IPS DF 19.7 (cell line): ENCODE measurements around the gene TAB3.

Experiments
- DNase-seq: peaks from one replicate; pipeline ENCODE4 v3.0.0-alpha.2; 2013; ENCODE audit warnings: low read depth, low spot score

The TAB3 gene

DNA sequence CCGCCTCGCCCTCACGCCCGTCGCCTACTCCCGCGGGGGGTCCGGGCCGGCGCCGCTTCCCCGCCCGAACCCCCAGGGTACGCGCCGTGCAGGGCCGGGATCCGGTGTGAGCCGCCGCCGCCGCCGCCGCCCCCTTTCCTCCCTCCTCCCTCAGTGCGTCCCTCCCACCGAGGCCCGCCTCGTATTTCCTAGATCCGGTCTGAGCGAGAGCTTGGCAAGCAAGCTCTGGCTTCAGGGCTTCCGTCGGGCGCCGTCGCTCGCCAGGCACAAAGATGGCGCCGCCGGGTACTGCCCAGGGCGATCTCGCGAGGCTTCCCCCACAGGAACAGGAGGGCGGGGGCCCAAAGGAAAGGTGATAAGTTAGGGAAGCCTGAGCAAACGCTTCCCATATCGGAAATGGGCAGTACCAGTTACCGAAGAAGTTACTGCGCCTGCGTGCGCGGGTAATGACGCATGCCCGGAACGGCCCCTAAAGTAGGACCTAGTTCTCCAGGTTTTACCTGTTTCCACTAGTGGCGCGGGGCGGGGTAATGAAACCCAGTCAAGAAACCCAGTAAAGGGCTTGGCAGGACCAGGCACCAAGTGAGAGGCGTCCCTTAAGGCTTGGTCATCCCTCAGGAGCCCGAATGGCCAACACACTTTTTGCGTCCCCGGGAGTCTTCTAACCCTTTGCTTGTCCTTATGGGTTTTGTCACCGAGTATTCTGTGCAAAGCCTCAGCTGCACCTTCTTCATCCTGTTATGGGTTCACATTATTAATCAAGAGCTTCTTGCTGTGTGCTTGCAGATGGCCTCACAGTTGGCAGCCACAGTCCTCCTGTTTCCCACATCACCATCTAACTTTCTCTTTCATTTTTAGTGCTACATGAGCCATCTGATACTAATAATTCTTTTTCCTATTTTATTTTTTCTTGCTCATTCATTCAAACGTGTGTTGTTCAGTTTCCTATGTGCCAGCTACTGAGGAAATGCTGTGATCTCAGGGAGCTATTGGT is at the start of gene TAB3:
TAB3 (minus strand) TSS at position 108 of the 994 bp plus-strand sequence. CDS start 29,666 bp downstream, outside the sequence.
- DNase-seq, result peak; percentile 89

GRCh38 chrX:30938295-30938694 is 49.2 kb upstream of the TAB3 start:
- no peak for DNase-seq

DNA sequence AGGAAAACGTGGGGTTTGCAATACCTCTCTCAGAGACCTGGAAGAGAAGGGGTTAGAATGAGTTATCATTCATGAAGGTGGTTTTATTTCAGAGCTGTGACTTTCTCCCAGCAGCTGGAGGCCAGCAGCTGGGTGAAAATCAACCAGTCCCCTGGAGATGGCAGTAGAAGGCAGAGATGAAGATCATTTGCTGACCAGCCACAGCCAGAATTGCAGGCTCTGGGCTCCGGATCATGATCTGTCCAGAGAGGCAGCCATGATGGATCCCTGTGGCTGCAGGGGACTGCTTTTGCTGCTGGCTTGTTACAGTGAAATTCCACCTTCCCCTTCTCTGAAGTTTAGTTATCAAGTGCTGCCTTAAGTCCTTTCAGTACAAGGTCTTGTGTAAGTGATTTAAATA is 46.9 kb upstream of the TAB3 start:
- no peak for DNase-seq

GRCh38 chrX:30931920-30932319 is 42.9 kb upstream of the TAB3 start:
- DNase-seq, result no peak

DNA sequence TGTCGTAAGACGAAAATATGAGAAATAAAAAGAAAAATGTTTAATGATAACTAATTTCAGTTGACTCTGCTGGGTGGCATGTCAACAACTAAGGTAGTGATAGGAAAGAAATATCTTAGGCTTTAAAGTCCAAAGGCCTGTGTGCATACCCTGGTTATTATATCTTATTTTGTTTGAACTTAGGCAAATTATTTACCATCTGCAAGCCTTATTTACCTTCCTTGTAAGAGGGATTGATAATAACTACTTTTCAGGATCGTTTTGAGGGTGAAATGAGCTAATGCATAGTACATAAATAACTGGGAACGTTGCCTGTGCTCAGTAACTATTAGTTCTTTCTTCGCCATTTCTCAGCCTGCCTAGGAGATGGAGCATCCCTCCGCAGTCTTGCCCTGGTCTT is 41.6 kb upstream of the TAB3 start:
- no peak for DNase-seq

- no peak for DNase-seq
Measured at GRCh38 chrX:30930143-30930542, 41.1 kb upstream of the TAB3 start.

DNA sequence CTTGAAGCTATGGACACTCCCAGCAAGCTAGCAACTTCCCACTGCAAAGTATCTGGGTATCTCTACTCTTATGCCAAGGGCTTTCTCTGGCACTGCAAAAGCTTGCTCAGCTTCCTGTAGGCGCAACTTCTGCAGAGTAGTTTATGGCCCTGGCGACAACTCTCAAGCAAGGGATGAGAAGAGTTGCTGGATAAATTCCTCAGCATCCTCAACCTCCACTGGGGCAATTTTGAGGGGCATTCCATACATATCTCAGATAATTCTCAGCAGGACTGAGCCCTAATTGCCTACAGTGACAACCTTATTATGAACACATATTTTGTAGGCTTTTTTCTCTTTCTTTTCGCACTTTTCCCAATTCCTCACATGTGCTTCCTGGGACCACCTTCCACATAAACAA is 31.2 kb upstream of the TAB3 start:
- DNase-seq, result no peak

DNA sequence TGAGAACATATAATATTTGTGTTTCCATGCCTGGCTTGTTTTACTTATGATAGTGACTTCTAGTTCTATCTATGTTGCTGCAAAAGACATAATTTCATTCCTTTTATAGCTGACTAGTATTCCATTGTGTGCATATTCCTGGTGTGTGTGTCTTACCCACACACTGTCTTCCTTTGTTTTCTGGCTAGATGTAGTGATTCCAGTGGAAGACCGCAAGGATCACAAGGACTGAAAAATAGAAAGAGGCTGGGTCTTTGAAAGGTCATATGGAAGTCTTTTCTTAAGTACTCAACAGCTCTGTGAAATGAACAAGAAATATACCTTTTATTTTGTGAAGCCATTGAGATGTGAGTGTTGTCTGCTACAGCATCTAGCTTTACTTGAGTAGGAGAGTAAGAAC is 29.4 kb upstream of the TAB3 start:
- no peak for DNase-seq

- no peak for DNase-seq
Measured at GRCh38 chrX:30913492-30913891, 24.4 kb upstream of the TAB3 start.

DNA sequence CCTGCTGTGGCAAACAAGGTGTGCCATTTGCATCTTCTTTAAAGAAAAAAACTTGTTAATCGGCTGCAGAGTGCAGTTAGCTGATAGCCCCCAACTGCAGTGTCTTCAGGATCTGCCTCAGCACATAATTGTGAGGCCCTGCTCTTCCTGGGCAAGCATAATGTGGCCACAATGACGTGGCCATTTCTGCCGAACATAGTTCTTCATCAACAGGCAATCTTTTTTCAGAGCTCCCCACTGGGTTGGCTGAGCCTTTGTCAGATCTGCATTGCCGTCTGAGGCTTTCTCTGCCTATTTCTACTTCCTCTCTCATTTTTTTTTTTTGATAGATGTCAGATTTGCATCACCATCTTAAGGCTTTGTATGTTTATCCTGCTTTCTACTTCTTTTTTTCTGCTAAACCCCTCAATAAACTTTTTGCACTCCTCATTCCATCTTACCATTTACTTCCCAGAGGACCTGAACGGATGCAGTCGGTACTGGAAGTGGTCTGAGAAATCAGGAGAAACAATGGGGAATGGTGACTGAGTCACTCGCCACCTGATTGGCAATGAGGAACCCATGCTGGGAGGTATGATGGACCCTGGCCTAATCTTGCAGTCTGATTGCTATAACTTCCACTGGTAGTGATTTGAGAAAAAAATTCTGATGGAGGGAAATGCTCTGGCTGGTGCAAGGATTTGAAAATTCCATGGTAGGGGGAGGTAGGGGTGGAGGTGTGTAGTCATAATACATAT is 21.2 kb upstream of the TAB3 start:
- DNase-seq, result no peak

DNA sequence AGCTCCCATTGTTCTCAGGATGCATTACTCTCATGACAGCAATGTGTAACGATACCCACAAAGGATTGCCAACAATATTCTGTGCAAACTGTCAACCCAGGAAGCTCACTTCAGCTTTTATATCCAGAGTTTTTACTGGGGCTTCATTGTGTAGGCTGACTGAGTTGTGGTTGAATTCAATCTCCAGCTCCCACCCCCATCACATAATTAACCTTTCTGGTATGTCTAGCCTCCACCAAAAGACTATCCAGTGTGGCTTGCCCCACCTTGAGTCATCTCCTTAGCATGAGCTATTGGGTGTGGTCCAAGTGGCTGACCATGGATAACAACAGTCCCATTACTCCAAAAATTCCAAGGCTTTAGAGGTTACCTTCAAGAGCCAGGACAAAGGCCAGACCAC is 17.7 kb upstream of the TAB3 start:
- no peak for DNase-seq

- no peak for DNase-seq
Measured at GRCh38 chrX:30905321-30905720, 16.3 kb upstream of the TAB3 start.

GRCh38 chrX:30904632-30905031 is 15.6 kb upstream of the TAB3 start:
- DNase-seq, result no peak

DNA sequence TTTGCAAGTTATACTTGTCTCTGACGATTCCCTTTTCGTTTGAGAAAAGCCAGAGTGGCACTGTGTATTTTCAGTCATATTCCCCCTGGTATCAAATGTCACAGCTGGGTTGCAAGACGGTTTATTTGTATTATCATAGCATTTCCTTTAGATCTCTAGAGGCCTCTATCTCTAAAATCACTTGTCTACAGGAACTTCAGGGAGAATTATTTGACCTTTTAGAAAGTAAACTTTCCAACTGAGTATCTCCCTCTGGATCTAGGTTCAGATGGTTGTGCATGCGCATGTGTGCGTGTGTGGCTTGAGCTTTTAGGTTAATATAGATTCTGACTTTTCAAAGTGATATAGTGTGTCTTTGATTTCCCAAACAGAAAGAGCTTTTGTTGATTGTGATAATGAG is 15.1 kb upstream of the TAB3 start:
- DNase-seq, result no peak

DNA sequence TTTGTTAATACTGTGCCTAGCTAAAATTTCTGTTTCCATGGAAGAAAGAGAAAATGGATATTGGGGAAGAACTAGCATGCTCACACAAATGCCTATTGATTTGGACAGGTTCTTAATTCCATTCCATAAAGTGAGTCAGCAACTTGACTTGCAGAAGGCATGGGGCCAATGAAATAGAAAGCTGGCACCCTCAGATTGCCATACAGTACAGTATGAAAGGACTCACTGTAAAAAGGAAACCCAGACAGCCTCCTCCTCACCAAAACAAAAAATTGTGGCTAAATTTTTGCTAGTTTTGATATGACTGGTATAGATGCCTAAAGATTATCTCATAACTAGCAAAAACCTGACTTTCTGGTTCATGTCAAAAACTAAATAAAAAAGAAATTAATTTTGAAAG is 11.2 kb upstream of the TAB3 start:
- no peak for DNase-seq

DNA sequence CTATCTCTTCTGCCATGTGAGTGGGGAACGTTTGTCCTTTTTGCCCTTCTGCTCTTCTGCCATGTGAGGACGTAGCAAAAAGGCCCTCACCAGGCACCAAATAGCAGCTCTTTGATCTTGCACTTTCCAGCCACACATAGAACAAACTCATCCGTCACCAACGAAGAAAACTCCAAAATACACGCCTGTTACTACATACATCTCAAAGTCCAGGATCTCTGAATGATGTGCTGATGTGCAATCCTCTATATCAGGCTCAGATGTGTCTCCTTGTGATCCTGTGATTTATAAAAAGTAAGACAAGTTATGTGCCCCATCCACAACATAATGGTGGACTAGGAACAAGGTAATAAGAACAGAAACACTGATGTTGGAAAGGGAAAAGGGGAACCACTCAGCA is 9.8 kb upstream of the TAB3 start:
- DNase-seq, result no peak

DNA sequence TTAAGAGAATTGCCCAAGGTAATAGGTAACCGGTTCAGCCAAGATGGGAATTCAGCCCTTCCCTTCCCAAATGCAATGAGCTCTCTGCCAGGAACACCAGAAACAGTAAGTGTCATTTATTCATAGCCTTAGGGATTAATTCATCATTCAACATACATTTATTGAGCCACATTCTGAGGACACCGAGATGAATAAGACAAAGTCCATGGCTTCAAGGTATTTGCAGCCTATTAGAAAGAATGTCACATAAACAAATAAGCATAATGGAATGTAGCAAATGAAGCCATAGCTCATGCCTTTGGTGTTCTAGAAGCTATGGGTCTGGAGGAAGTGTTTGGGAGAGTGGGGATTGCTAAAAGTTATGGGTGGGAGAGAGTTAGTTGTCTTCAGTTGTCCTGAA is 6.3 kb upstream of the TAB3 start:
- no peak for DNase-seq

DNA sequence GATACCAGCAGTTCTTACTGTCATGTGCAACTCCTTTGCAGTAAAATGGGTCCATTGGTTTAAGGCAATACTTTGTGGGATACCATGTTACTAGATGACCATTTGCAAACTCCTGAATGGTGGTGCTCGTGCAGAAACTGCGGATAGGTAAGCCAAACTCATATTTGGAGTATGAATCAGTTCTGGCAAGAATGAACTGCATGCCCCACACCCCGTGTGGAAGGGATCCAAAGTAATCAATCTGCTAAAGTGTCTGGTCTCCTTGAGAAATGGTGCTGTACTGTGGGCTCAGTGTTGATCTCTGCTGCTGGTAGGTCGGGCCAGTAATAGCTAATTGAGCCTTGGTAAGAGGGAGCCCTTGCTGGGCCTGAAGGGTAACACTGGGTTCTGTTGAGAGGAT is 4.2 kb upstream of the TAB3 start:
- DNase-seq, result no peak

DNA sequence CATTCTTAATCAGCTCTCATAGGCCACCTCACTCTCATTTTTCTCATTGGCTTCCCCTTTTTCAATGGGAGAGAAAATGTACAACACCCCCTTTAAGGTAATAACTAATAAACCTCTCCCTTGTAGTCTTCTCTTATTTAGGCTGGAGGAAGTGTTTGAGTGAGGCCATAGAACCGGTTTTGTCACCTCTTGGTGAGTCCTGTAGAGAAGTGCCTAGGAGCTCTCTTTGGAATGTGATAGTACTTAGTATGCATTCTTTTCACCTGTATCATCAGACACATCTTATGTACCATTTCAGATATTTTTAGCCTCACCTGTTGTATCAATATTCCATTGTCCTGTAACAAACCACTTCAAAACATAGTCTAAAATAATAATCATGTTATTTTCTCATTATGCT is 3.5 kb upstream of the TAB3 start:
- peak; percentile 15 for DNase-seq

DNA sequence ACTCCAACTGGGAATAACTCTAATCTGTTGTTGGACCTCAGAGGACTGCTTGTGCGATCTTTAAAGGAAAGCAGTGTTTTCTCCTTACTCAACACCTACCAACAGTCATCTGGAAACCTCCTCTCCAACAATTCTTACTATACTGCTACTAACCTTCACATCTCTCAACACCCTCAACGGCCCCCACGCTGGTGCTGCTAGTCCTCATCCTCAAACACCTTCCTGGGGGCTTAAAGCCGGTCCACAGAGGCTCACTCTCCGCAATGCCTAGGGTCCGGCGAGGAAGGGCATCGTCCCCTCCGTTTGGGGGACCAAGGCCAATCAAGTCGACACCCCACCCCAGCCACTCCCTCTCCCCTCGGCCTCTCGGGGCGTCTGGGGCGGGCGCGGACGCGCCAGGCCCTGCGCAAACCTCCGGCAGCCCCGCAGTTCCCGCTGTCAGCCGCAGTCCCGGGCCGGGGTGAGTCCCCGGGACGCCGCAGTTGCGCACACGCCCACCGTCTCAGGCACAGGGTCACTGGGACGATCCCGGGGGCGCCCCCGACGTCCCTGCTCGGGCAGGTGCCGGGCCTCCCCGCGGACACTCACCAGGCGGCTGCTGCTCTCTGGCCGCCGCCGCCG is 418 bp downstream of the TAB3 start:
- DNase-seq, result no peak

DNA sequence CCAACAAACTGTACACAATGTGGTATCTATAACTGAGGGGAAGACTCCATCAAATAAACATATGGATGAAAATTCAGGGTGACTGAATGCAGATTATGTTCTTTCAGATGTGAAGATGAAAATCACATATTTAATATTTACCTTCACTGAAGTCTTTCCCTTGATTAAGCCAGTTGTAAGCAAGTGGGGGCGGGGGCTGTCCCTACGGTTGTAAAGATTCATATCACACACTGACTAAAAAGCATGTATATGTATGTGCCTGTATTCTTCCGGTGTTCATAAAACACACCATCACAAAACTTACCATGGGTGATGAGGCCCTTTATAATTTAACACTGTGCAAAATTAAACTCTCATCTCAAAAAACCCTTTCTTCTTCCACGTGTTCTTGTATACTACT is 1.3 kb downstream of the TAB3 start:
- no peak for DNase-seq

DNA sequence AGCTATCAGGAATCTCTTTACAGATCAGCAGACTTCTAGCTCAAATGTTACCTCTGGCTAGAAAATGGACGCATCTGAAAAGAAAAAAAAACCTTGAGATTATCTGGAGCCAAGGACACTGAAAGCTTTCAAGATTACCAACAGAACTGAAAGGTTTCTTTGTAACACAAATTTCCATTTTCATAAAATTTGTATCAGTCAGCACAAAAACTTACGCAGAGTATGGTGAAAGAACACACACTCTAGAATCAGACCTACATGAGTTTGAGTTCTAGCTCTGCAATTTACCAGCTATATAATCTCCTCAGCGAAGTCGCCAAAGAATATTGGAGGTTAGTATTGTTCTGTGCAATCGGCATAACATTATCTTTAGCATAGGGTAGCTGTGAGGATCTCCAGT is 1.8 kb downstream of the TAB3 start:
- DNase-seq, result no peak
